HCT116 (cell line): ENCODE results near the gene C1orf56. TPM values are rescaled to one million over a fixed set of nuclear protein-coding genes. Genes with fewer than 3 reads are reported as not detected.
A peak's percentile ranks its signal among the peaks of the same experiment; 100 is the strongest.

ENCODE experiments used
- ATAC-seq: fragments of 200-7000 bp; cut with Tn5 transposase; 2 replicates; pipeline ENCODE4 v1.9.1; 2020; ENCODE audit warnings: mild to moderate bottlenecking, moderate library complexity
- BruUV-seq: library from RNA; stranded (reverse); fragments of 400-500 nt; replicated peaks from 2 replicates; lab custom pipeline; 2021; lab: Mats Ljungman, UMichigan
- CTCF ChIA-PET: fragments of 300-600 bp; sonication (Branson Sonifier 250); formaldehyde crosslinking; loops from one replicate; lab custom pipeline; 2021; ENCODE audit warnings: antibody characterized with exemption; lab: Charles Lee
- POLR2A ChIA-PET: fragments of 300-600, 350-600 bp; sonication (Branson Sonifier 250); formaldehyde crosslinking; loops from one replicate; lab custom pipeline; 2021; ENCODE audit warnings: antibody characterized with exemption; lab: Charles Lee
- RAD21 ChIA-PET, 2 experiments: fragments of 300-600 bp; sonication (Branson Sonifier 250); formaldehyde crosslinking; loops; one replicate each; lab custom pipeline; 2023; ENCODE audit warnings: low total read pairs in 2 of 2; ENCODE audit not compliant: uncharacterized antibody in 2 of 2, unreplicated experiment in 2 of 2, low non-redundant PET in 1 of 2; lab: Charles Lee
- DNase-seq: peaks from one replicate; pipeline ENCODE4 v3.0.0-alpha.2; 2010; ENCODE audit warnings: low read depth, low spot score
- H2AFZ ChIP-seq: fragments of 200-600 bp; shearing (Covaris generic), sonication (generic); 2 replicates; pipeline ENCODE4 v1.6.1; 2017; ENCODE audit warnings: low read depth, mixed run types, mixed read lengths, antibody characterized with exemption, low read length; ENCODE audit not compliant: poor library complexity, severe bottlenecking
- H3K27ac ChIP-seq: 2 replicates; pipeline ENCODE4 v1.5.1; 2012; ENCODE audit warnings: low read depth, low read length
- H3K27me3 ChIP-seq: fragments of 200-600 bp; sonication (generic); 2 replicates; pipeline ENCODE4 v1.6.1; 2016; ENCODE audit warnings: mixed run types, low read length, mixed read lengths; ENCODE audit not compliant: insufficient read depth
- H3K36me3 ChIP-seq, 2 experiments: fragments of 200-500 bp in 1 of 2; fragments of 200-600 bp in 1 of 2; sonication (Bioruptor generic) in 1 of 2; sonication (generic) in 1 of 2; 2 replicates each; pipeline versions ENCODE4 v1.5.1 to v1.6.1; 2014 to 2016; ENCODE audit warnings: low read length in 2 of 2, inconsistent platforms in 1 of 2, mixed read lengths in 1 of 2, mixed run types in 1 of 2; ENCODE audit not compliant: insufficient read depth in 2 of 2, control insufficient read depth in 1 of 2
- H3K4me1 ChIP-seq, 2 experiments: fragments of 200-600 bp in 1 of 2; sonication (generic) in 1 of 2; 2 replicates each; pipeline versions ENCODE4 v1.5.1 to v1.6.1; 2012 to 2017; ENCODE audit warnings: low read length in 2 of 2, inconsistent platforms in 1 of 2, mild to moderate bottlenecking in 1 of 2, mixed read lengths in 1 of 2, mixed run types in 1 of 2, moderate library complexity in 1 of 2; ENCODE audit not compliant: insufficient read depth in 2 of 2, control insufficient read depth in 1 of 2
- H3K4me2 ChIP-seq: fragments of 200-600 bp; sonication (generic); 2 replicates; pipeline ENCODE4 v1.6.1; 2017; ENCODE audit warnings: mixed run types, low read length, mixed read lengths
- H3K4me3 ChIP-seq, 2 experiments: fragments of 200-600 bp in 1 of 2; sonication (generic) in 1 of 2; replicated peaks in 1 of 2; 2 replicates each; pipeline ENCODE4 v1.5.1; 2011 to 2016; ENCODE audit warnings: low read length in 2 of 2, control low read depth in 1 of 2, low read depth in 1 of 2, mild to moderate bottlenecking in 1 of 2, mixed read lengths in 1 of 2, mixed run types in 1 of 2
- H3K79me2 ChIP-seq: fragments of 200-600 bp; sonication (generic); 2 replicates; pipeline ENCODE4 v1.6.1; 2017; ENCODE audit warnings: mild to moderate bottlenecking, mixed run types, low read length, moderate library complexity, mixed read lengths; ENCODE audit not compliant: insufficient read depth
- H3K9ac ChIP-seq: fragments of 200-600 bp; sonication (generic); 2 replicates; pipeline ENCODE4 v1.6.1; 2016; ENCODE audit warnings: low read length, mixed read lengths
- H3K9me2 ChIP-seq: fragments of 200-600 bp; sonication (generic), shearing (Covaris generic); 2 replicates; pipeline ENCODE4 v1.6.1; 2017; ENCODE audit warnings: mixed run types, mild to moderate bottlenecking, moderate library complexity; ENCODE audit not compliant: insufficient read depth
- H3K9me3 ChIP-seq, 2 experiments: fragments of 200-500 bp in 1 of 2; fragments of 200-600 bp in 1 of 2; sonication (Bioruptor generic) in 1 of 2; sonication (generic) in 1 of 2; 2 replicates each; pipeline ENCODE4 v1.6.1; 2014 to 2017; ENCODE audit warnings: low read length in 2 of 2, mixed read lengths in 2 of 2, inconsistent platforms in 1 of 2, low read depth in 1 of 2, mild to moderate bottlenecking in 1 of 2, mixed run types in 1 of 2, moderate library complexity in 1 of 2; ENCODE audit not compliant: control insufficient read depth in 1 of 2, insufficient read depth in 1 of 2
- H4K20me1 ChIP-seq: fragments of 200-600 bp; sonication (generic), shearing (Covaris generic); 2 replicates; pipeline ENCODE4 v1.6.1; 2017; ENCODE audit warnings: mixed run types, mild to moderate bottlenecking, moderate library complexity; ENCODE audit not compliant: insufficient read depth
- CBX3 ChIP-seq: IDR thresholded peaks from 2 replicates; pipeline ENCODE4 v1.6.1; 2012; ENCODE audit warnings: low read depth
- CEBPB ChIP-seq: IDR thresholded peaks from 2 replicates; pipeline ENCODE4 v1.6.1; 2012; ENCODE audit warnings: low read depth
- EGR1 ChIP-seq: IDR thresholded peaks from 2 replicates; pipeline ENCODE4 v1.6.1; 2012; ENCODE audit warnings: low read depth
- ELF1 ChIP-seq: IDR thresholded peaks from 2 replicates; pipeline ENCODE4 v1.6.1; 2012; ENCODE audit warnings: low read depth, borderline replicate concordance
- EZH2 ChIP-seq: fragments of 200-600 bp; sonication (generic); IDR thresholded peaks from 2 replicates; pipeline ENCODE4 v1.6.1; 2017; ENCODE audit warnings: antibody characterized with exemption, mixed run types
- EZH2phosphoT487 ChIP-seq: fragments of 200-600 bp; IDR thresholded peaks from 2 replicates; pipeline ENCODE4 v1.6.1; 2018; ENCODE audit warnings: antibody characterized with exemption, borderline replicate concordance
- FOSL1 ChIP-seq: IDR thresholded peaks from 2 replicates; pipeline ENCODE4 v1.6.1; 2012; ENCODE audit warnings: low read depth
- JUND ChIP-seq: IDR thresholded peaks from 2 replicates; pipeline ENCODE4 v1.6.1; 2012
- MAX ChIP-seq: IDR thresholded peaks from 2 replicates; pipeline ENCODE4 v1.6.1; 2012
- POLR2A ChIP-seq: IDR thresholded peaks from 2 replicates; pipeline ENCODE4 v1.7.0; 2011; ENCODE audit warnings: borderline replicate concordance; ENCODE audit not compliant: insufficient read depth, insufficient read length; ENCODE audit errors: extremely low read depth
- REST ChIP-seq: IDR thresholded peaks from 2 replicates; pipeline ENCODE4 v1.6.1; 2012; ENCODE audit warnings: low read depth
- SP1 ChIP-seq: IDR thresholded peaks from 2 replicates; pipeline ENCODE4 v1.6.1; 2012; ENCODE audit warnings: low read depth
- SRF ChIP-seq: IDR thresholded peaks from 2 replicates; pipeline ENCODE4 v1.6.1; 2012; ENCODE audit warnings: low read depth
- TCF7L2 ChIP-seq: IDR thresholded peaks from 2 replicates; pipeline ENCODE4 v1.7.0; 2011; ENCODE audit warnings: borderline replicate concordance, inconsistent platforms; ENCODE audit not compliant: insufficient read depth, insufficient read length; ENCODE audit errors: extremely low read depth
- ZFX ChIP-seq: fragments of 450-650 bp; IDR thresholded peaks from 2 replicates; pipeline ENCODE4 v1.6.1; 2017
- intact Hi-C: fragments of 100-400 bp; cut with micrococcal nuclease; formaldehyde crosslinking; loops from 2 replicates; pipeline ENCODE4 v1.10.0; 2022
- total RNA-seq: library from RNA; stranded (reverse); gene quantifications from one replicate; pipeline ENCODE4 v1.2.1, GENCODE V29; 2021; ENCODE audit not compliant: unreplicated experiment

Gene C1orf56
- total RNA-seq, 1 experiment from 2014 or later = not detected

GRCh38 chr1:151009674-151010345, 37.7 kb upstream of the C1orf56 start:
- Histone ChIP-seq H3K4me3 (peak overlapping the region; percentile 60 to 94; a peak in 3 of 4 replicates), H3K9me3 (no peaks in the 10 kb centered on the region), H3K79me2 (peaks cover 16% of the 10 kb centered on the region), H3K36me3 (no peaks in the 10 kb centered on the region), H4K20me1 (no peaks in the 10 kb centered on the region), H3K9ac (peak overlapping the region; percentile 95), H3K9me2 (no peaks in the 10 kb centered on the region), H3K27me3 (no peaks in the 10 kb centered on the region), H3K4me1 (peaks cover 11 to 34% of the 10 kb centered on the region in 2 experiments; a peak in 3 of 4 replicates), H3K4me2 (peak overlapping the region; percentile 94), H2AFZ (no peak overlapping the region), H3K27ac (no peak overlapping the region)
- ATAC-seq (no peak), DNase-seq (no peak)
- CTCF ChIA-PET = no interaction called here
- BruUV-seq = no TSS peak
- RAD21 ChIA-PET = no interaction called here
- intact Hi-C loops = loop anchor here (5.0 kb wide), 1 partner anchor 448 kb away; no protein-coding TSS in a partner anchor
- TF ChIP-seq SP1 (no peak), EGR1 (no peak), CBX3 (no peak), JUND (no peak), MAX (no peak), CEBPB (no peak), ELF1 (no peak), REST (no peak), EZH2 (no peak), EZH2phosphoT487 (no peak), SRF (no peak), TCF7L2 (no peak), FOSL1 (no peak), POLR2A (no peak), ZFX (no peak)
- POLR2A ChIA-PET = no interaction called here
